ENCODE measurements around the gene CYFIP2.

- TF ChIP-seq, protein P1, sequence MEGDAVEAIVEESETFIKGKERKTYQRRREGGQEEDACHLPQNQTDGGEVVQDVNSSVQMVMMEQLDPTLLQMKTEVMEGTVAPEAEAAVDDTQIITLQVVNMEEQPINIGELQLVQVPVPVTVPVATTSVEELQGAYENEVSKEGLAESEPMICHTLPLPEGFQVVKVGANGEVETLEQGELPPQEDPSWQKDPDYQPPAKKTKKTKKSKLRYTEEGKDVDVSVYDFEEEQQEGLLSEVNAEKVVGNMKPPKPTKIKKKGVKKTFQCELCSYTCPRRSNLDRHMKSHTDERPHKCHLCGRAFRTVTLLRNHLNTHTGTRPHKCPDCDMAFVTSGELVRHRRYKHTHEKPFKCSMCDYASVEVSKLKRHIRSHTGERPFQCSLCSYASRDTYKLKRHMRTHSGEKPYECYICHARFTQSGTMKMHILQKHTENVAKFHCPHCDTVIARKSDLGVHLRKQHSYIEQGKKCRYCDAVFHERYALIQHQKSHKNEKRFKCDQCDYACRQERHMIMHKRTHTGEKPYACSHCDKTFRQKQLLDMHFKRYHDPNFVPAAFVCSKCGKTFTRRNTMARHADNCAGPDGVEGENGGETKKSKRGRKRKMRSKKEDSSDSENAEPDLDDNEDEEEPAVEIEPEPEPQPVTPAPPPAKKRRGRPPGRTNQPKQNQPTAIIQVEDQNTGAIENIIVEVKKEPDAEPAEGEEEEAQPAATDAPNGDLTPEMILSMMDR (IDR thresholded peaks at IDR 0.05), result no peak
- no peak for TF ChIP-seq POLR2A (IDR thresholded peaks at IDR 0.05)
Measured at GRCh38 chr5:157378509-157378908, 112.6 kb downstream of the CYFIP2 start.

Data from uterus (tissue), 2 donors.